GM19023 (cell line): ENCODE measurements around the gene FBXL12.
"Not testable (repeated sequence)": the region's sequence is repeated elsewhere in the genome, so short reads cannot be mapped to it uniquely, and the experiment has no call there.

ENCODE experiments used
- ATAC-seq: cut with Tn5 transposase; IDR thresholded peaks from one replicate; pipeline ENCODE4 v1.9.1; 2021; ENCODE audit warnings: mild to moderate bottlenecking, moderate library complexity; ENCODE audit not compliant: unreplicated experiment

Gene FBXL12, protein sequence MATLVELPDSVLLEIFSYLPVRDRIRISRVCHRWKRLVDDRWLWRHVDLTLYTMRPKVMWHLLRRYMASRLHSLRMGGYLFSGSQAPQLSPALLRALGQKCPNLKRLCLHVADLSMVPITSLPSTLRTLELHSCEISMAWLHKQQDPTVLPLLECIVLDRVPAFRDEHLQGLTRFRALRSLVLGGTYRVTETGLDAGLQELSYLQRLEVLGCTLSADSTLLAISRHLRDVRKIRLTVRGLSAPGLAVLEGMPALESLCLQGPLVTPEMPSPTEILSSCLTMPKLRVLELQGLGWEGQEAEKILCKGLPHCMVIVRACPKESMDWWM

DNA sequence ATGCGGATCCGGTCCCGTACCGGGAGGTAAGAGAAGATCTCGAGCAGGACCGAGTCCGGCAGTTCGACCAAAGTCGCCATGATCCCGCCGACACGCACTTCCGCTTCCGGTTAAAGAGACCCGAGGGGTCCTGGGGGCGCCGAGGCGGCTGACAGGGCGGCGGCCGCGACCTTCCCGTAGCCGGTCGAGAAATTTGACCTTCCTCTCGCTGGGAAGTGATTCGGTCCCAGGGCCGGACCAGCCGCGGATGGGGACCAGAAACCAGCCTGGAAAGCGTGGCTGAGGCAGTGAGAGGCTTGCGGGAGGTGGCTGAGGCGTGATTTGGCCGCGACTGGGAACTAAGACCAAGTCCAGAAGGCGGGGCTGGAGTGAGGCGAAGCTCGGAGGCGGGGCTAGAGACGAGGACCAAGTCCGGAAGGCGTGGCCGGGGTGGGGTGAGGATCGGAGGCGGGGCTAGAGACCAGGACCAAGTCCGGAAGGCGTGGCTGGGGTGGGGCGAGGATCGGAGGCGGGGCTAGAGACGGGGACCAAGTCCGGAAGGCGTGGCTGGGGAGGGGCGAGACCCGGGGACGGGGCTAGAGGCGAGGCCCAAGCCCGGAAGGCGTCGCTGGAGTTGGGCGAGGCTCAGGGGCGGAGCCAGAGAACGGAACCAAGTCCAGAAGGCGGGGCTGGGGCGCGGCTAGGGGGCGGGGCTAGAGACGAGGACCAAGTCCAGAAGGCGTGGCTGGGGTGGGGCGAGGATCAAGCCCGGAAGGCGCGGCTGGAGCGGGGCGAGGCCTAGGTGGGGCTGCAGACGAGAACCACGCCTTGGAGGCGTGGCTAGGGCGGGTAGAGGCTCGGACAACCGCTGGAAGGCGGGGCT is at the start of gene FBXL12:
FBXL12 (minus strand) TSS at position 346 of the 862 bp plus-strand sequence; CDS start at position 80, 266 bp downstream.
- ATAC-seq, result peak; percentile 84

DNA sequence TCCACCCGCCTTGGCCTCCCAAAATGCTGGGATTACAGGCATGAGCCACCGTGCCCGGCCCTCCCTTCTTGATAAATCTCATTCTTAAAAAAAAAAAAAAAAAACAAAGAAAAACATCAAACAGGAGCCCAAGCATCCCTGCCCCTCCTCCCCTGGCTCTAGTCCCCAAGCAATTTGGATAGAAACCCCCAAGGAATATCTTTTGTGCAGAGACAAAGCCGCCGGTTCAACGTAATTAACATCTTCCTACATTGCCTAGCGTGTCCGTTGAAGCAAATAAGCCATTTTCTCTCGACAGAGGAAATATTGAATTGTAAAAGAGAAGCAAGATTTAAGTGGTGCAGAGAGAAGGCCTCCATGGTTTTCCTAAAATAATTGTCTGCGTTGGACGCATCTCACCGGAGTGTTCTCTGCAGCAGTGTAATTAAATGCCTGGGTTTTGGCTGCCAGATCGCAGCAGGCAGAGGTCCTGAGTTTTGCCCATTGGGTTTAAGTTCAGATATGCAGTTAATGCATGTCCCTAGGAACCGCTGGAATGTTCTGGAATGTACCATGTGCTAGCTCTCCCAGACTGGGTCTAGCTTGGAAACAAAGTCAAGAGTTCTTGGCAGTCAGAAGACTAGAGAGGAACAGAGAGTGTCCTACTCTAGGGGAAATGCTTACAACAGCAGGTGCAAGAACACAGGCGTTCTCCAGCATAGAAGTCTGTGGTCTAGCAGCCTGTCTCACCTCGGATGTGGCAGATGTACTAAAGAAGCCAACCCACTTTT is 47.0 kb upstream of the FBXL12 start:
- ATAC-seq, result no peak

DNA sequence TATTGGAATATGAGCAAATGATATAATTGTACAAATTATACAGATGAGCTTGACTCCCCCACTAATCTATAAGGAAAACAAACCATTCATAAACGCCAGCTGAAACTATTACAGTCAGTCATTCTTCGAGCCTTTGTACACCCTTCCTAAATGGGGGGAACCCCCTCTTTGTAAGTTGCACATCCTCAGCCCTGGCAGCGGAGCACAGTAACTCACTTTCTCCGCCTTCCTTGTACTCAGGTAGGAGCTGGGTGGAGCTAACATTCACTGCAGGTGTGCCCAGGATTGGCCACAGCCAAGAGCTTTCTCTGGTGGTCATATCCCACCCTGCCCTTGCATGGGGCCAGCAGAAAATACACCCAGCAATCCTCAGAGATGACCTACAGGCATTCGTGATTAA is 44.9 kb upstream of the FBXL12 start:
- no peak for ATAC-seq

DNA sequence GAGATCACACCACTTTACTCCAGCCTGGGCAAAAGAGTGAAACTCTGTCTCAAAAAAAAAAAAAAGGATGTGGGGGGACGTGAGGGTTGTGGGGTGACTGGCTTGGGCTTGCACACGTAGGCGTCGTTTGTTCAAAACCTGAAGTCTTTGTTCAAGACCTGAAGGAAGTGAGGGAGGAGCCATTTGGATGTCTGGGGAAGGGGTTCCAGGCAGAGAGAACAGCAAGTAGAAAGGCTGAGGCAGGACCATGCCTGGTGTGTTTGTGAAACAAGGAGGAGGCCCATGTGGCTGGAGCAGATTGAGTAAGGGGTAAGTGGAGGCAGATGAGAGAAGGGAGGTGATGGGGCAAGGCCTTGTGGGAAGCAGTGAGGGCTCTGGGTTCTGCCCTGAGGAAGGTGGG is 44.1 kb upstream of the FBXL12 start:
- no peak for ATAC-seq

DNA sequence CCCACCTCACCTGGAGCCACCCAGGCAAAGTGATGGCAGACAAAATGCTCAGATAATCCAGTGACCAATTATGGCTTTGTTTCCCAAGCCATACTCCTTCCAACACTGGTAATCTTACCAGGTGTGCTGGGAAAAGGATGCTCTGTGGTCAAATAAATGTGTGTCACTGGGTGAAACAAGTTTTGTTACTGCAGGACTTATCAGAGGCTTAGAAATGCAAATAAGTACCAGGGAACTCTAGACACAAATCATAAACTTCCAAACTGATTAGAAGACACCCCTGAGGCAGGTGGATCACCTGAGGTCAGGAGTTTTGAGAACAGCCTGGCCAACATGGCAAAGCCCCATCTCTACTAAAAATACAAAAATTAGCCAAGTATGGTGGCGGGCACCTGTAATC is 42.6 kb upstream of the FBXL12 start:
- ATAC-seq, result no peak

DNA sequence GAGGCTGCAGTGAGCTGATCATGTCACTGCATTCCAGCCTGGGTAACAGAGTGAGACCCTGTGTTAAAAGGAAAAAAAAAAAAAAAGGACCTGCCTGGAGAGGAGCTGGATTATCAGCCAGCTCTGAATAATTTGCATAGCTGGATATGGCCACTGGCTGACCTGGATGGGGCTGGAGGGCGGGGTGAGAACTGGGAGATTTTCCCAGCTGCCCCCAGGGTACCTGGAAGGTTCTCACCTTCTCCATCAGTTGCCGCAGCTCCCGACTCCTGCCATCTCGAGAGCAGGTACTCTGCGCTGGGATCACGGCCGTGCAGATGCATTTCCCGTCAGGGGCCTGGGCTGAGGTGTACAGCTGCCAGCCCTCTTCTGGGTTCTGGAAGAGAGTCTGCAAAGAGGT is 41.5 kb upstream of the FBXL12 start:
- no peak for ATAC-seq

DNA sequence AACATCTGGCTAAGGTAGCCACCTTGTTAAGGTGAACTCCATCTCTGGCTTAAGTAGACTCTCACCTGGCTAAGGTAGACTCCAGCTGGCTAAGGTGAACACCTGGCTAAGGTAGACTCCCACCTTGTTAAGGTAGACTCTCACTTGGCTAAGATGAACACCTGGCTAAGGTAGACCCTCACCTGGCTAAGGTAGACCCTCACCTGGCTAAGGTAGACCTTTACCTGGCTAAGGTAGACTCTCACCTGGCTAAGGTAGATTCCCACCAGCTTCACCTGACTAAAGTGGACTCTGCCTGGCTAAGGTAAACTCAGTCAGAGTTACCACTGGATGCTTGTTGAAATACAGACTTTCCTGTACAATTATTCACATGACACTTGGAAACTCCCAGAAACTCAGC is 39.9 kb upstream of the FBXL12 start:
- no peak for ATAC-seq

DNA sequence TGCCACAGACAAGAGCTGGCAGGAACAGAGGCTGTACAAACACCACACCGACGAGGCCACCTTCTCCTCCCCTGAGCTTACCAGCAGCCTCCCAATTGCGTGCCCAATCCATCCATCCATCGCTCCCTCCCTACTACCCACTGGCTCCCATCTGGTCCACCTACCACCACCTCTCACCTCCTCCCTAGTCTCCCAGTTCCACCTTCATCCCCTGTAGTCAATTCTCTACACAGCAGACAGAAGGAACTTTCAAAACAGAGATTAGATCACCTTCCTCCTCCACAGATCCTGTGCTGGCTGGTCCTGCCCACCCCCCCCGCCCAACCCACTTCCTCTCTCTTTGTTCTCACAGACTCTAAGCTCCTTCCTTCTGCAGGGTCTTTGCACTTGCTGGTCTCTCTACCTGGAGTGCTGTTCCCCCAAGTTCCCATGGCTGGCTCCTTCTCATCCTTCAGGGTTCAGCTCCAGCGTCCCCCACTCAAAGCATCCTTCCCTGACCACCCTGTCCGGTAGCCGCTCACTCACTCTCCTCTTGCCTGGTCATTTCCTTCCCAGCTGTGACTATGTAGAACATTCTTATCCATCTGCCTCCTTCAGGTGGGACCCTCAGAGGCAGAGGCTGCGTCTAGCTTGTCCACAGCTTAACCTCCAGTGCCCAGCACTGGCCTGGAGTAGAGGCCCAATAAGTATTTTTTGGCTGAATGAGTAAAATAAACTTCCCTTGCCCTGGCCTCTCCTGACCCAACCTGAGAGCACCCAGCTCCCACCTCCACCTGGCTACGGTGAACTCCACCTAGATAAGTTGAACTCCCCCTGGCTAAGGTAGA is 39.3 kb upstream of the FBXL12 start:
- no peak for ATAC-seq

DNA sequence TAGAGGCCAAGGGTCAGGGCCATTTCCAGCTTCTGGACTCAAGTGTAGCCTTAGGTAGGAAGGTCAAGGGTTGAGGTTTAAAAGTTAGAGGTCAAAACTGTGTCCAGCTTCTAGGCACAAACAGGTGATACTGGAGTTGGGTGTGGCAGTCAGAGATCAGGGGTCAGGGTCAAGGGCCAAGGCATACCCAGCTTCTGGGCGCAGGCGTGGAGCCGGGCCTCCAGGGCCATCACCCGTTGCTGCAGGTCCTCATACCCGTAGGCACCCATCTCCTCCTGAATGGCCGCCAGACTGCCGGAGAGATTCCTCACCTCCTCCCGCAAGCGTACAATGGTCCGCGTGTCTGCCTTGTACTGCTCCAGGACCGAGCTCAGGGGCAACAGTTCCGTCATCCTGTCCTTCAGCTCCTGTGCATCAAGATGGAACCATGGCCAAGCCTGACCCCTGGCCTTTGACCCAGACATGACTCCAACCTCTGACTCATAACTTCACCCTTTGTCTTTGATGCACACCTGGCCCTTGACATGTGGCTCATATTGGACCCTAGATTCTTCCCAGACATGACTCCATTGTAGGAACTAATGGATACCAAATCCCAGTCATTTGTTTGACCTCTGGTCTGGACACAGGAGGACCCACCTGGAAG is 38.3 kb upstream of the FBXL12 start:
- ATAC-seq, result no peak

DNA sequence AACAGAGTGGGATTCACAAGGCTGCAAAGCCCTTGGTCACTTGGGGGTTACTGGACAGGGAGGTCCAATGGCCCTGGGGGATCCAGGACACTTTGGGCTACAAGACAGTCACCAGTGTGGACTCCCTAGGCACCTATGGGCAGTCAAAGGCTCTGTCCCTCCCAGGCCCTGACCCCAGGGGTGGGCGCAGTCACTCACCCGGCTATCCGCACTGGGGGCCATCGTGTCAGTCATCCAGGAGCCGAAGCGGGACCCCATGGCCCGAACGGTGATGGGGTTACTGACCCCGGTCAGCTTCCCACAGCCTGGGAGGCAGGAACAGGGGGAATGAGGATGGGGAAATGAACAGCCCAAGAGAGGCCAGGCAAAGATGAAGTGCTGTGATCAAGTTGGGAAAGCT is 37.7 kb upstream of the FBXL12 start:
- ATAC-seq, result no peak

DNA sequence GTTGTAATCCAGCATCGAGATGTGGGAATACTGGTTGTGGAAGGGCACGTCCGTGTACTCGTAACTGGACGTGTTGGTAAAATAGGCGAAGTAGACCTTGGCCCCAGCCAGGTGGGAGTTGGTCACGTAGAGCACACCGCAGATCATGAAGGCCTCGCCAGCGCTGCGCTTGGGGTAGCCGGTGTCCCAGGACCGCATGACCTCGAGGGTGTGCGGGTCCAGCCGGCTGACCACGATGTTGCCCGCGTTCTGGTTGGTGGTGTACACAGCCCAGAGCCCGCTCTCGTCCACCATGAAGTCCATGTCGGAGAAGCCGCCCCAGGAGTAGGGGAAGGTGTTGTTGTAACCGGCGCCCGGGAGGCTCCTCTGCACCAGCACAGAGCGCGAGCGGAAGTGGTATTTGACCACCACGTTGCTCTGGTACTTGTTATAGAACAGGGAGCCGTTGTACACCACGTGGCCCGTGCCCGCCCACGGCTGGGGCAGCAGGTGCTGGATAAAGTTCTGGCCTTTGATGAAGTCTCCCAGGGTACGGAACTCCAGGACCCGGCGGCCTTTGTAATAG is 35.5 kb upstream of the FBXL12 start:
- no peak for ATAC-seq

DNA sequence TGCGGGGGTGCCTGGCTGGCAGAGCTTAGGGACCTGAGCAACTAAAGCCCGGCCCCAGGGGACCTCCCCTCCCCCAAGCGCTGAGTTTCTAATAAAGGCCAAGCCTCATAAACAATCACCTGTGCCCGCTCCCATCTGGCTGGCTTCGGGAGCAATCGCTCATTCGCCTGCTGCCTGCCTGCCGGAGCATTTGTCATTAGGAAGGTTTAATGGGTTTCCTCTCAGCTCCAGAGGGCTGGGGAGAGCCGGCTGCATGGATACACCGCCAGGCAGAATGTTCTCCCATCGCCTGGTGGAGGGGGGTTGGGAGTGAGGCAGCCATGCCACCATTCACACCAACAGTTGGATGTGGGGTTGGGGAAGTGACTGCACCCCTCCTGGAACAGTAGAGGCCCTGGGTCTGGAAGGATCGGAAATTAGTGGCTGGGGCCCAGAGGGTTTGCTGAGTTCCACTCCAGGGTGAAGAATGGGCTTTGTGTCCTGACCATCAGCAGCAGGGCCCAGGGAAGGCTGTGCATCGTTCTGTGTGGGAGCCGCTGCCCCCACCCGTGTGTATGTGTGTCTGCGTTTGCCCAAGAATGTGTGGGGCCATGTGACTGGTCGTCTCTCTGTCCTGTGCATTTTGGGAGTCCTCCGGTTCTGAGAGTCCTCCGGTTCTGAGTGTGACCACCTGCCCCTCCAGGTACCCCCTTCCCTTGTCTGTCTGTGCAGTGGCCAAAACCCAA is 31.5 kb upstream of the FBXL12 start:
- ATAC-seq, result no peak

DNA sequence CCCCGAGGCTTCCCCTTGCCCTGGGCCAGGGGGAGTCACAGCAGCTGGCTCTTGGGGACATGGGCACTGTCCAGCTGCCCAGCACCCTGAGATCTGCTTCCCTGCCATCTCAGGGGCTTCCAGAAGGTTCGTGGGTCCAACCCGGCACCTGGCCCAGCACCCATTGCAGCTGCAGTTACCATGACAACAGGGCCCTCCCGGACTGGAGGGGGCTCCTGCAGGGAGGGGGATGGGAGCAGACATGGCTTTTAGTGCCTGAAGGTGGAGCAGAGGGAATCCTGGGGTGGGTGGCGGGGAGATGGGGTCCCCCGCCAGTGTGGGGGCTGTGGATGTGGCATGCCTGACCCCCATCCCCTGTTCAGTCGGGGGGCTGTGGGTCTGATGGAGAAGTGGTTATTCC is 30.9 kb upstream of the FBXL12 start:
- no peak for ATAC-seq

DNA sequence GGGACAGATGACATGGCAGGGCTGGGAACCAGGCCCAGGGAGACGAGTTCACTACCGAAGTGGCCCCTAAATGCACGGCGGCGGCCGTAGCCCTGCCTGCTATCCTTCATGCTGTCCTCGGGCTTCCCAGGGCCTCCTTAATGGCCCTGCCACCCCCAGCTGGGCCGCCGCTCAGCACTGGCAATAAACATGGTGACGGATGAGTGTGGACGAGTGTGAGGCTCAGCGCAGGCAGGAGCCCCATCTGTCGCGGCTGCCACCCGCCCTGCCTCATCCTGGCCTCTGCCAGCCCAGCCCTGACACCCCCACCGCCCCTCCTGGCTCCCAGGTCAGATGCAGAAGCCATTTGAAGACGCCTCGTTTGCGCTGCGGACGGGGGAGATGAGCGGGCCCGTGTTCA is 29.9 kb upstream of the FBXL12 start:
- ATAC-seq, result no peak

DNA sequence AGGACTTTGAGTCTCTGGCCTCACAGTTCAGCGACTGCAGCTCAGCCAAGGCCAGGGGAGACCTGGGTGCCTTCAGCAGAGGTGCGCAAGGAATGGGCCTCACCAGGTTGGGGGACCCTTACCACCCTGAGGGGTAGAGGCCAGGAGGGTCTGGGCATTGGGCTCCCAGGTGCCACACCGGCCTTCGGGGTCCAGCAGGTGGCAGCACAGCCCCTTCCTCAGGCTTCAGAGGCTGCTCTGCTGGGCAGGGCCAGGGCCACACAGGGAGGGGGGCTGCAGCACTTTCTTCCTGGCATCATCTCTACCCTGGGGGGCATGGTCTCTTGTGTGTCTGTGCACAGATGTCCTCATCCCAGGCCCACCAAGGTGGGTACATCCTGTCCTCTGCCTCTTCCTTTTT is 29.2 kb upstream of the FBXL12 start:
- no peak for ATAC-seq

DNA sequence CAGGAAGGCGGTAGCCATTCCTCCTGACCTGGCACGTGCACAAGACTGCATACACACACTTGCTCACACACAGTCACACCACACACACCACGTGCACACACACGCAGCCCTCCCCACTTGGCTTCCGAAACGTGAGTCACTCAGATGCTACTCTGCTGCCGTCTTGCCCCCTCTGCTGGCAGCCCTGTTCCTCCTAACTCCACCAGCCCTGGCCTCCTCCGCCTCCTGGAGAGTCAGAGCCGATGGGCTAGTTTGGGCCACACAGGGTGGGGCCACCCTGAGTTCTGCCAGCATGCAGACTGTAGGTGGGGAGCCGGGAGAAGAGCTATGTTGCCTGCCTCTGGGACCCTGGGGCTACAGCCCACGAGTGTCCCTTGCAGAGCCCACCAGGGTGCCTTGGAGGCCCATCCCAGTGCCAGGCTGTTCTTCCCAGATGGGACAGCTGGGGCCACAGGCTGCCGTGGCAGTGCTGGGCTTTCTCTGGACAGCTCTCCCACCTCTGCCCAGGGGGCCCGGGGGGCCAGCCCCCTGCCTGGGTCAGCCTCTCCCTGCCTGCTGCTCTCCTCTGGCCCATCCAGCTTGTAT is 28.3 kb upstream of the FBXL12 start:
- ATAC-seq, result no peak

DNA sequence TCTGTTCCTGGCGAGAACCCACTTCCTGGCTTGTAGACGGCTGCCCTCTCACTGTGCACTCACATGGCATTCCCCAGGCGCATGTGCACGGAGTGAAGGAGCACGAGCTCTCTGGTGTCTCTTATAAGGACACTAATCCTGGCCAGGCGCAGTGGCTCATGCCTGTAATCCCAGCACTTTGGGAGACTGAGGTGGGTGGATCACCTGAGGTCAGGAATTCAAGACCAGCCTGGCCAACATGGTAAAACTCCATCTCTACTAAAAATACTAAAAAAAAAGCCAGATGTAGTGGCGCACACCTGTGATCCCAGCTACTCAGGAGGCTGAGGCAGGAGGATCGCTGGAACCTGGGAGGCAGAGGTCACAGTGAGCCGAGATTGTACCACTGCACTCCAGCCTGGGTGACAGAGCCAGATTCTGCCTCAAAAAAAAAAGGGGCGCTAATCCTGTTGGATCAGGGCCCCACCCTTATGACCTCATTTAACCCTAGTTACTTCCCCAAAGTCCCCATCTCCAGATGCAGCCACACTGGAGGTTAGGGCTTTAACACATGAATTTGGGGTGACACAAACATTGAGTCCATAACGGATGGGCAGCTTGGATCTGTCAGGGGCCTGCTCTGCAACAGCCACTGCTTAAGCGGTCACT is 24.9 kb upstream of the FBXL12 start:
- ATAC-seq, result not testable (repeated sequence)
